BE2C (cell line): Measurements from ENCODE around the gene PLCH2.
A peak's percentile ranks its signal among the peaks of the same experiment; 100 is the strongest.

ENCODE experiments used
- DNase-seq: peaks from one replicate; pipeline ENCODE4 v3.0.0-alpha.2; 2020
- H3K27me3 ChIP-seq: fragments of 250-450 bp; sonication (Bioruptor Pico); 2 replicates; pipeline ENCODE4 v1.5.1; 2020; ENCODE audit warnings: mild to moderate bottlenecking
- H3K36me3 ChIP-seq: fragments of 250-450 bp; sonication (Bioruptor Pico); 2 replicates; pipeline ENCODE4 v1.5.1; 2020; ENCODE audit warnings: mild to moderate bottlenecking
- H3K4me1 ChIP-seq: fragments of 250-450 bp; sonication (Bioruptor Pico); 2 replicates; pipeline ENCODE4 v1.5.1; 2020
- H3K4me3 ChIP-seq: 2 replicates; pipeline ENCODE4 v1.5.1; 2011; ENCODE audit warnings: low read depth, low read length
- H3K9me3 ChIP-seq: fragments of 250-450 bp; sonication (Bioruptor Pico); 2 replicates; pipeline ENCODE4 v1.5.1; 2020
- CTCF ChIP-seq: IDR thresholded peaks from 2 replicates; pipeline ENCODE4 v1.5.1; 2012; ENCODE audit warnings: mild to moderate bottlenecking, low read depth, low read length

The PLCH2 gene

GRCh38 chr1:2514863-2515762 lies 39.0 kb downstream of the PLCH2 start:
- no peaks in the 10 kb centered on the region for H3K4me1 ChIP-seq
- no peaks in the 10 kb centered on the region for H3K27me3 ChIP-seq
- H3K36me3 ChIP-seq, result peaks cover 30% of the 10 kb centered on the region
- 0 out of 2 replicates have a peak, but pooled peaks have one; percentile 11 for TF ChIP-seq CTCF
- H3K9me3 ChIP-seq, result no peaks in the 10 kb centered on the region
- DNase-seq, result no peak
- H3K4me3 ChIP-seq, result no peak overlapping the region

- H3K4me1 ChIP-seq, result no peaks in the 10 kb centered on the region
- no peak for DNase-seq
- TF ChIP-seq CTCF, result no peak
- H3K36me3 ChIP-seq, result peaks cover 32% of the 10 kb centered on the region
- no peak overlapping the region for H3K4me3 ChIP-seq
- no peaks in the 10 kb centered on the region for H3K9me3 ChIP-seq
- no peaks in the 10 kb centered on the region for H3K27me3 ChIP-seq
These were observed 39.6 kb downstream of the PLCH2 start for GRCh38 chr1:2515763-2516080.

- Histone ChIP-seq H3K36me3 (peaks cover 34% of the 10 kb centered on the region), H3K4me3 (no peak overlapping the region), H3K4me1 (no peaks in the 10 kb centered on the region), H3K9me3 (no peaks in the 10 kb centered on the region), H3K27me3 (no peaks in the 10 kb centered on the region)
- DNase-seq, result no peak
- no peak for TF ChIP-seq CTCF
These were observed 40.0 kb downstream of the PLCH2 start for GRCh38 chr1:2516124-2516523.

- Histone ChIP-seq H3K4me3 (no peak overlapping the region), H3K4me1 (no peaks in the 10 kb centered on the region), H3K9me3 (no peaks in the 10 kb centered on the region), H3K36me3 (peaks cover 34% of the 10 kb centered on the region), H3K27me3 (no peaks in the 10 kb centered on the region)
- TF ChIP-seq CTCF, result no peak
- DNase-seq, result no peak
These were observed 40.9 kb downstream of the PLCH2 start for GRCh38 chr1:2516946-2517345.

- H3K36me3 ChIP-seq, result peaks cover 34% of the 10 kb centered on the region
- H3K9me3 ChIP-seq, result no peaks in the 10 kb centered on the region
- H3K4me1 ChIP-seq, result no peaks in the 10 kb centered on the region
- DNase-seq, result no peak
- TF ChIP-seq CTCF, result no peak
- H3K27me3 ChIP-seq, result no peaks in the 10 kb centered on the region
- no peak overlapping the region for H3K4me3 ChIP-seq
These were observed 41.9 kb downstream of the PLCH2 start for GRCh38 chr1:2517966-2518365.

GRCh38 chr1:2518528-2518927 lies 42.4 kb downstream of the PLCH2 start:
- Histone ChIP-seq H3K9me3 (no peaks in the 10 kb centered on the region), H3K4me3 (no peak overlapping the region), H3K36me3 (peaks cover 31% of the 10 kb centered on the region), H3K27me3 (no peaks in the 10 kb centered on the region), H3K4me1 (no peaks in the 10 kb centered on the region)
- TF ChIP-seq CTCF, result no peak
- DNase-seq, result no peak
